Mesenchymal stem cell (in vitro differentiated cells and primary cell): ENCODE measurements around the gene TMEM51.

Experiments
- DNase-seq: peaks from one replicate; pipeline ENCODE4 v3.0.0-alpha.2; 2013
- H2AFZ ChIP-seq: one replicate; pipeline ENCODE4 v1.6.1; 2013; ENCODE audit warnings: low read depth, mild to moderate bottlenecking, control low read depth, inconsistent platforms, low read length, moderate library complexity
- H2AK5ac ChIP-seq: 2 replicates; pipeline ENCODE4 v1.6.1; 2013; ENCODE audit warnings: low read length, moderate library complexity, mild to moderate bottlenecking, inconsistent platforms; ENCODE audit not compliant: severe bottlenecking
- H2BK120ac ChIP-seq: one replicate; pipeline ENCODE4 v1.6.1; 2013; ENCODE audit warnings: low read depth, mild to moderate bottlenecking, inconsistent platforms, low read length, moderate library complexity
- H2BK12ac ChIP-seq, 2 experiments: one replicate each; pipeline ENCODE4 v1.6.1; 2013; ENCODE audit warnings: inconsistent platforms in 2 of 2, low read length in 2 of 2, mild to moderate bottlenecking in 2 of 2, moderate library complexity in 2 of 2, control low read depth in 1 of 2
- H2BK15ac ChIP-seq: one replicate; pipeline ENCODE4 v1.6.1; 2013; ENCODE audit warnings: mild to moderate bottlenecking, low read depth, inconsistent platforms; ENCODE audit not compliant: poor library complexity, severe bottlenecking
- H2BK5ac ChIP-seq: 2 replicates; pipeline ENCODE4 v1.6.1; 2013; ENCODE audit warnings: low read depth, mild to moderate bottlenecking, low read length, control low read depth, inconsistent platforms; ENCODE audit not compliant: poor library complexity, severe bottlenecking
- H3K14ac ChIP-seq, 2 experiments: one replicate each; pipeline ENCODE4 v1.6.1; 2013; ENCODE audit warnings: inconsistent platforms in 2 of 2, low read length in 2 of 2, control low read depth in 1 of 2, mild to moderate bottlenecking in 1 of 2, moderate library complexity in 1 of 2
- H3K18ac ChIP-seq, 2 experiments: one replicate each; pipeline ENCODE4 v1.6.1; 2013; ENCODE audit warnings: inconsistent platforms in 2 of 2, low read length in 2 of 2, control low read depth in 1 of 2, low read depth in 1 of 2, mild to moderate bottlenecking in 1 of 2
- H3K23ac ChIP-seq, 2 experiments: one replicate each; pipeline ENCODE4 v1.6.1; 2013; ENCODE audit warnings: inconsistent platforms in 2 of 2, low read length in 2 of 2, mild to moderate bottlenecking in 2 of 2, moderate library complexity in 2 of 2, control low read depth in 1 of 2
- H3K27ac ChIP-seq: 2 replicates; pipeline ENCODE4 v1.5.1; 2013; ENCODE audit warnings: mild to moderate bottlenecking, moderate library complexity, low read length, control low read depth, inconsistent platforms; ENCODE audit not compliant: poor library complexity, severe bottlenecking
- H3K27me3 ChIP-seq, 2 experiments: 2 replicates each; pipeline versions ENCODE4 v1.6.1 to v1.7.0; 2013; ENCODE audit warnings: low read length in 2 of 2, mild to moderate bottlenecking in 2 of 2, moderate library complexity in 2 of 2, control low read depth in 1 of 2, inconsistent platforms in 1 of 2; ENCODE audit not compliant: control insufficient read depth in 1 of 2, insufficient read depth in 1 of 2
- H3K36me3 ChIP-seq, 2 experiments: 2 replicates each; pipeline versions ENCODE4 v1.6.1 to v1.7.0; 2013; ENCODE audit warnings: low read length in 2 of 2, control low read depth in 1 of 2, inconsistent platforms in 1 of 2, low read depth in 1 of 2, mild to moderate bottlenecking in 1 of 2; ENCODE audit not compliant: insufficient read depth in 2 of 2, control insufficient read depth in 1 of 2
- H3K4ac ChIP-seq, 2 experiments: one replicate each; pipeline ENCODE4 v1.6.1; 2013; ENCODE audit warnings: inconsistent platforms in 2 of 2, low read length in 2 of 2, mild to moderate bottlenecking in 2 of 2, moderate library complexity in 2 of 2, control low read depth in 1 of 2, low read depth in 1 of 2
- H3K4me1 ChIP-seq: 2 replicates; pipeline ENCODE4 v1.6.1; 2013; ENCODE audit warnings: low read depth, low read length, control low read depth; ENCODE audit not compliant: control insufficient read depth, insufficient read depth
- H3K4me2 ChIP-seq: 2 replicates; pipeline ENCODE4 v1.6.1; 2013; ENCODE audit warnings: low read length, mild to moderate bottlenecking, inconsistent platforms; ENCODE audit not compliant: poor library complexity, severe bottlenecking
- H3K4me3 ChIP-seq, 2 experiments: 2 replicates each; pipeline versions ENCODE4 v1.5.1 to v1.7.0; 2013; ENCODE audit warnings: low read length in 2 of 2, mild to moderate bottlenecking in 2 of 2, control low read depth in 1 of 2, low read depth in 1 of 2; ENCODE audit not compliant: insufficient read depth in 1 of 2
- H3K79me1 ChIP-seq: replicated peaks from 2 replicates; pipeline ENCODE4 v1.6.1; 2013; ENCODE audit warnings: mild to moderate bottlenecking, control low read depth, low read length, inconsistent platforms; ENCODE audit not compliant: poor library complexity, severe bottlenecking
- H3K9ac ChIP-seq: 2 replicates; pipeline ENCODE4 v1.7.0; 2013; ENCODE audit warnings: mild to moderate bottlenecking, low read length, moderate library complexity
- H3K9me3 ChIP-seq: 2 replicates; pipeline ENCODE4 v1.7.0; 2013; ENCODE audit warnings: mild to moderate bottlenecking, low read length; ENCODE audit not compliant: control insufficient read depth
- H4K8ac ChIP-seq: one replicate; pipeline ENCODE4 v1.6.1; 2013; ENCODE audit warnings: inconsistent platforms, mild to moderate bottlenecking, low read length, moderate library complexity
- H4K91ac ChIP-seq: one replicate; pipeline ENCODE4 v1.6.1; 2013; ENCODE audit warnings: mild to moderate bottlenecking, low read length, inconsistent platforms
- WGBS: methylation state at CpG from one replicate; pipeline ENCODE4 v1.1.7; 2013; ENCODE audit warnings: mixed read lengths; 5-methylcytosine and 5-hydroxymethylcytosine counted together

The TMEM51 gene

GRCh38 chr1:15117671-15118325 lies 35.7 kb upstream of the TMEM51 start:
- no peak overlapping the region for H3K4ac ChIP-seq
- H2BK5ac ChIP-seq = no peak overlapping the region
- no peaks in the 10 kb centered on the region for H3K79me1 ChIP-seq
- H2AK5ac ChIP-seq = no peak overlapping the region
- H3K4me2 ChIP-seq = no peak overlapping the region
- no peak overlapping the region for H3K23ac ChIP-seq
- no peaks in the 10 kb centered on the region for H3K9me3 ChIP-seq
- no peak for DNase-seq
- no peak overlapping the region for H3K27ac ChIP-seq
- WGBS = 68% methylated on average over 8 of the region's 8 CpGs
- H3K9ac ChIP-seq = no peak overlapping the region
- H2AFZ ChIP-seq = no peak overlapping the region
- H2BK12ac ChIP-seq = no peak overlapping the region
- no peak overlapping the region for H2BK120ac ChIP-seq
- H3K27me3 ChIP-seq = peaks cover 47 to 57% of the 10 kb centered on the region in 2 experiments
- H3K36me3 ChIP-seq = no peaks in the 10 kb centered on the region
- H3K14ac ChIP-seq = no peak overlapping the region
- H2BK15ac ChIP-seq = no peak overlapping the region
- H3K4me3 ChIP-seq = no peak overlapping the region
- H4K8ac ChIP-seq = no peak overlapping the region
- H3K18ac ChIP-seq = no peak overlapping the region
- no peaks in the 10 kb centered on the region for H3K4me1 ChIP-seq
- no peak overlapping the region for H4K91ac ChIP-seq

GRCh38 chr1:15118579-15118978 lies 35.0 kb upstream of the TMEM51 start:
- Histone ChIP-seq H3K27me3 (peaks cover 53 to 57% of the 10 kb centered on the region in 2 experiments), H2BK15ac (no peak overlapping the region), H2AFZ (no peak overlapping the region), H2BK12ac (no peak overlapping the region), H3K36me3 (no peaks in the 10 kb centered on the region), H3K4me2 (no peak overlapping the region), H3K4me3 (no peak overlapping the region), H3K4ac (no peak overlapping the region), H2AK5ac (no peak overlapping the region), H4K91ac (no peak overlapping the region), H3K79me1 (no peaks in the 10 kb centered on the region), H2BK120ac (no peak overlapping the region), H3K27ac (no peak overlapping the region), H3K4me1 (no peaks in the 10 kb centered on the region), H4K8ac (no peak overlapping the region), H3K14ac (no peak overlapping the region), H2BK5ac (no peak overlapping the region), H3K9ac (no peak overlapping the region), H3K23ac (no peak overlapping the region), H3K9me3 (no peaks in the 10 kb centered on the region), H3K18ac (no peak overlapping the region)
- DNase-seq = no peak
- WGBS = 96% methylated on average over 8 of the region's 8 CpGs

GRCh38 chr1:15120251-15120945 lies 33.1 kb upstream of the TMEM51 start:
- H3K36me3 ChIP-seq = no peaks in the 10 kb centered on the region
- no peak overlapping the region for H2AK5ac ChIP-seq
- H4K91ac ChIP-seq = no peak overlapping the region
- no peak overlapping the region for H3K4me3 ChIP-seq
- H3K4me2 ChIP-seq = no peak overlapping the region
- no peaks in the 10 kb centered on the region for H3K9me3 ChIP-seq
- no peak overlapping the region for H3K4ac ChIP-seq
- no peak overlapping the region for H2BK15ac ChIP-seq
- H3K14ac ChIP-seq = no peak overlapping the region
- peaks cover 53 to 65% of the 10 kb centered on the region in 2 experiments for H3K27me3 ChIP-seq
- H3K9ac ChIP-seq = no peak overlapping the region
- no peak overlapping the region for H4K8ac ChIP-seq
- 91% methylated on average over 11 of the region's 13 CpGs for WGBS
- H3K18ac ChIP-seq = no peak overlapping the region
- H2BK5ac ChIP-seq = no peak overlapping the region
- DNase-seq = no peak
- H3K23ac ChIP-seq = no peak overlapping the region
- no peaks in the 10 kb centered on the region for H3K79me1 ChIP-seq
- H2BK120ac ChIP-seq = no peak overlapping the region
- H2BK12ac ChIP-seq = no peak overlapping the region
- no peak overlapping the region for H3K27ac ChIP-seq
- H2AFZ ChIP-seq = no peak overlapping the region
- H3K4me1 ChIP-seq = no peaks in the 10 kb centered on the region

- Histone ChIP-seq H3K4me1 (no peaks in the 10 kb centered on the region), H3K18ac (no peak overlapping the region), H2BK12ac (no peak overlapping the region), H3K36me3 (no peaks in the 10 kb centered on the region), H3K4me3 (no peak overlapping the region), H3K27ac (no peak overlapping the region), H4K8ac (no peak overlapping the region), H3K14ac (peak overlapping the region in 1 of 2 experiments; percentile 41), H4K91ac (no peak overlapping the region), H3K27me3 (peaks cover 44 to 57% of the 10 kb centered on the region in 2 experiments), H3K9me3 (no peaks in the 10 kb centered on the region), H2BK5ac (no peak overlapping the region), H3K4me2 (no peak overlapping the region), H2BK120ac (no peak overlapping the region), H3K9ac (no peak overlapping the region), H3K23ac (no peak overlapping the region), H2AFZ (no peak overlapping the region), H3K79me1 (no peaks in the 10 kb centered on the region), H2BK15ac (no peak overlapping the region), H2AK5ac (no peak overlapping the region), H3K4ac (no peak overlapping the region)
- WGBS = 67% methylated on average over 7 of the region's 7 CpGs
- no peak for DNase-seq
These were observed 31.2 kb upstream of the TMEM51 start for GRCh38 chr1:15122331-15122730.
